Adrenal gland (tissue), 12 donors: ENCODE data around the gene SPATA31C1. TPM values are rescaled to one million over a fixed set of nuclear protein-coding genes. Genes with fewer than 3 reads are reported as not detected.
"Not testable (repeated sequence)": the region's sequence is repeated elsewhere in the genome, so short reads cannot be mapped to it uniquely, and the experiment has no call there.

Source experiments
- DNase-seq, 7 donors: peaks; one replicate each; pipeline ENCODE4 v3.0.0-alpha.2; 2019 to 2020
- H3K27ac ChIP-seq, 5 donors: fragments of 200-600 bp; sonication (generic) in 4 of 5; 1 replicate in 3 of 5; 2 replicates in 2 of 5; pipeline versions ENCODE4 v1.5.1 to v1.8.0; 2016 to 2020; ENCODE audit warnings: mild to moderate bottlenecking in 1 of 5
- H3K27me3 ChIP-seq: fragments of 200-600 bp; 2 replicates; pipeline ENCODE4 v1.8.0; 2021
- H3K36me3 ChIP-seq, 2 donors: fragments of 200-600 bp; replicated peaks in 1 of 2; 1 replicate in 1 of 2; 2 replicates in 1 of 2; pipeline versions ENCODE4 v1.5.1 to v1.8.0; 2018 to 2022
- H3K4me1 ChIP-seq, 2 donors: fragments of 200-600 bp; replicated peaks in 1 of 2; 1 replicate in 1 of 2; 2 replicates in 1 of 2; pipeline versions ENCODE4 v1.5.1 to v1.8.0; 2018 to 2021
- H3K4me3 ChIP-seq, 4 donors: fragments of 200-600 bp; sonication (generic) in 3 of 4; one replicate each; pipeline ENCODE4 v1.5.1; 2016 to 2018
- H3K9me3 ChIP-seq, 3 donors: fragments of 200-600 bp; sonication (generic) in 1 of 3; replicated peaks in 1 of 3; 1 replicate in 2 of 3; 2 replicates in 1 of 3; pipeline versions ENCODE4 v1.5.1 to v1.8.0; 2016 to 2021
- CTCF ChIP-seq, 6 experiments: fragments of 450-650 bp in 4 of 6; fragments of 200-600 bp in 2 of 6; sonication (generic) in 1 of 6; IDR thresholded peaks; 1 replicate in 5 of 6; 2 replicates in 1 of 6; pipeline versions ENCODE4 v1.5.1 to v1.8.0; 2016 to 2021; ENCODE audit warnings: antibody characterized with exemption in 6 of 6, mild to moderate bottlenecking in 2 of 6, moderate library complexity in 1 of 6
- POLR2A ChIP-seq, 2 donors: fragments of 450-650 bp; IDR thresholded peaks; one replicate each; pipeline ENCODE4 v1.6.1; 2017; ENCODE audit warnings: antibody characterized with exemption in 2 of 2, mild to moderate bottlenecking in 2 of 2, moderate library complexity in 1 of 2
- WGBS, 4 donors: extraction: QIAGEN DNeasy Blood & Tissue Kit in 2 of 4; methylation state at CpG; one replicate each; pipeline versions ENCODE4 v1.1.5 to v1.1.7; 2013 to 2017; 5-methylcytosine and 5-hydroxymethylcytosine counted together
- intact Hi-C, 2 donors: fragments of 100-400 bp; cut with DNase I; formaldehyde crosslinking; loops; one replicate each; pipeline versions ENCODE4 v1.14.1 to v1.15.0; 2022 to 2023
- polyA plus RNA-seq, 3 donors: library from polyadenylated mRNA; stranded (reverse); fragments of 200-250 nt in 2 of 3; fragments of 350-450 nt in 1 of 3; fragmentation: Illumina TruSeq in 1 of 3; extraction: RNeasy Lipid Tissue Mini Kit (QIAGEN cat#74804) in 1 of 3; gene quantifications; one replicate each; pipeline ENCODE4 v1.2.3, GENCODE V29; 2013 to 2014
- total RNA-seq, 9 donors: library from RNA; depleted of rRNA in 4 of 9; stranded (reverse); fragments of >200 nt in 4 of 9; fragments of 120-200 nt in 1 of 9; fragmentation: NEBNext Ultra II Directional in 1 of 9; extraction: Animal tissue kit (Norgen Biotek cat#: 25700) in 1 of 9; gene quantifications; one replicate each; pipeline versions ENCODE4 v1.1.0 to v1.2.4, GENCODE V29; 2013 to 2023
- donor health status: healthy with polysubstance abuse.
- donor health status: Bipolar disorder and iron deficiency.
- donor health status: DM: yes; HTN: yes; CAD: no.
- donor health status: DM: no; HTN: no; CAD: no.
- donor health status: DM: no; HTN: no; CAD: no.
- donor health status: DM: yes; HTN: yes; CAD: no.

SPATA31C1 gene
- total and polyA plus RNA-seq, 12 donors = not detected

GRCh38 chr9:87894998-87895625 is 22.6 kb upstream of the SPATA31C1 start:
- Histone ChIP-seq H3K27ac (no peak overlapping the region), H3K36me3 (no peaks in the 10 kb centered on the region), H3K4me3 (no peak overlapping the region), H3K4me1 (no peaks in the 10 kb centered on the region), H3K27me3 (no peaks in the 10 kb centered on the region), H3K9me3 (peaks cover 0 to 10% (median 0%) of the 10 kb centered on the region in 3 donors)
- 65 to 76% (median 69%) methylated on average over 4 of the region's 4 CpGs for WGBS, 4 donors
- TF ChIP-seq CTCF (IDR thresholded peaks at IDR 0.05) (no peak), POLR2A (IDR thresholded peaks at IDR 0.05) (no peak)
- intact Hi-C loops = no loop called here
- DNase-seq = no peak

- intact Hi-C loops = no loop called here
- DNase-seq = no peak
- TF ChIP-seq POLR2A (IDR thresholded peaks at IDR 0.05) = no peak
- TF ChIP-seq CTCF (IDR thresholded peaks at IDR 0.05) = no peak
These were observed 20.9 kb upstream of the SPATA31C1 start for GRCh38 chr9:87896891-87897290.

GRCh38 chr9:87898151-87898550 is 19.6 kb upstream of the SPATA31C1 start:
- intact Hi-C loops = no loop called here
- Histone ChIP-seq H3K27ac (no peak overlapping the region), H3K9me3 (peaks cover 0 to 10% (median 0%) of the 10 kb centered on the region in 3 donors), H3K4me3 (no peak overlapping the region), H3K36me3 (no peaks in the 10 kb centered on the region), H3K4me1 (no peaks in the 10 kb centered on the region), H3K27me3 (no peaks in the 10 kb centered on the region)
- DNase-seq = no peak
- TF ChIP-seq CTCF (IDR thresholded peaks at IDR 0.05) = no peak
- TF ChIP-seq POLR2A (IDR thresholded peaks at IDR 0.05) = no peak

More at GRCh38 chr9:87896891-87897290, 20.9 kb upstream of the SPATA31C1 start:
- no peak overlapping the region for H3K4me3 ChIP-seq
- peaks cover 0 to 10% (median 0%) of the 10 kb centered on the region in 3 donors for H3K9me3 ChIP-seq
- H3K4me1 ChIP-seq = no peaks in the 10 kb centered on the region
- no peaks in the 10 kb centered on the region for H3K27me3 ChIP-seq
- H3K27ac ChIP-seq = no peak overlapping the region
- no peaks in the 10 kb centered on the region for H3K36me3 ChIP-seq

- H3K27me3 ChIP-seq, H3K9me3 ChIP-seq, intact Hi-C loops, H3K4me1 ChIP-seq, H3K27ac ChIP-seq, H3K4me3 ChIP-seq, DNase-seq, H3K36me3 ChIP-seq: not testable (repeated sequence)
- 83 to 96% (median 88%) methylated on average over 11 of the region's 11 CpGs for WGBS, 4 donors
These were observed 15.4 kb upstream of the SPATA31C1 start for GRCh38 chr9:87902371-87902770.

GRCh38 chr9:87909310-87910041 is 8.3 kb upstream of the SPATA31C1 start:
- no peaks in the 10 kb centered on the region for H3K36me3 ChIP-seq
- no peak for DNase-seq
- TF ChIP-seq POLR2A (IDR thresholded peaks at IDR 0.05) (no peak), CTCF (IDR thresholded peaks at IDR 0.05) (no peak)
- no peak overlapping the region for H3K27ac ChIP-seq
- WGBS, 4 donors = 88 to 91% (median 89%) methylated on average over 17 to 20 of the region's 20 CpGs
- H3K4me3 ChIP-seq = no peak overlapping the region
- no peaks in the 10 kb centered on the region for H3K9me3 ChIP-seq
- no peaks in the 10 kb centered on the region for H3K27me3 ChIP-seq
- intact Hi-C loops = no loop called here
- no peaks in the 10 kb centered on the region for H3K4me1 ChIP-seq
